ENCODE measurements around the gene ACSF3. TPM values are rescaled to one million over a fixed set of nuclear protein-coding genes. Genes with fewer than 3 reads are reported as not detected.

ACSF3 gene
- total RNA-seq, 1 donor from 2014 or later: 31.7 TPM

DNA sequence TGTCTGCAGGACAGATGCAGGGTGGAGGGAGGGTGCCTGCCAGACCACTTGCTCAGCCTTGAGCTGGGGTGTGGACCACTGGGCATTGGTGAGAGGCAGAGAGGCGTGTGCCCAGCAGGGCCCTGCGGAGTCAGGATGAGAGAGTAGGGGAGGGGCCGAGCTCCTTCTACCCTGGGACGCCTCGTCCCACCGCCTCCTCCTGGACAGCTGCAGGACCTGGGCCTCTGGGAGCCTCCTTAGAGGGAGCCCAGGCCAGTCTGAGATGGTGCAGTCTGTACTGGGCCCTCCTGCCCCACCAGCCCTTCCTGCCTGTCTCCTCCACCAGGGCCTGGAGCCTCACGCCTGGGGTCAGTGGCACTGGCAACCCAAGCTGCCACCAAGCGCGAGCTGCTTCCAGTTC is 35.9 kb upstream of the ACSF3 start:
- Histone ChIP-seq H3K36me3 (no peaks in the 10 kb centered on the region), H3K9me3 (no peaks in the 10 kb centered on the region), H3K4me1 (no peaks in the 10 kb centered on the region), H3K27ac (no peak overlapping the region), H3K4me3 (no peak overlapping the region), H3K27me3 (ENCODE audit: low read depth) (peaks cover 29% of the 10 kb centered on the region)
- no peak for ATAC-seq
- TF ChIP-seq, protein P1, sequence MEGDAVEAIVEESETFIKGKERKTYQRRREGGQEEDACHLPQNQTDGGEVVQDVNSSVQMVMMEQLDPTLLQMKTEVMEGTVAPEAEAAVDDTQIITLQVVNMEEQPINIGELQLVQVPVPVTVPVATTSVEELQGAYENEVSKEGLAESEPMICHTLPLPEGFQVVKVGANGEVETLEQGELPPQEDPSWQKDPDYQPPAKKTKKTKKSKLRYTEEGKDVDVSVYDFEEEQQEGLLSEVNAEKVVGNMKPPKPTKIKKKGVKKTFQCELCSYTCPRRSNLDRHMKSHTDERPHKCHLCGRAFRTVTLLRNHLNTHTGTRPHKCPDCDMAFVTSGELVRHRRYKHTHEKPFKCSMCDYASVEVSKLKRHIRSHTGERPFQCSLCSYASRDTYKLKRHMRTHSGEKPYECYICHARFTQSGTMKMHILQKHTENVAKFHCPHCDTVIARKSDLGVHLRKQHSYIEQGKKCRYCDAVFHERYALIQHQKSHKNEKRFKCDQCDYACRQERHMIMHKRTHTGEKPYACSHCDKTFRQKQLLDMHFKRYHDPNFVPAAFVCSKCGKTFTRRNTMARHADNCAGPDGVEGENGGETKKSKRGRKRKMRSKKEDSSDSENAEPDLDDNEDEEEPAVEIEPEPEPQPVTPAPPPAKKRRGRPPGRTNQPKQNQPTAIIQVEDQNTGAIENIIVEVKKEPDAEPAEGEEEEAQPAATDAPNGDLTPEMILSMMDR (IDR thresholded peaks at IDR 0.05): no peak
- DNase-seq: no peak
- intact Hi-C loops (cut with DNase I): no loop called here

DNA sequence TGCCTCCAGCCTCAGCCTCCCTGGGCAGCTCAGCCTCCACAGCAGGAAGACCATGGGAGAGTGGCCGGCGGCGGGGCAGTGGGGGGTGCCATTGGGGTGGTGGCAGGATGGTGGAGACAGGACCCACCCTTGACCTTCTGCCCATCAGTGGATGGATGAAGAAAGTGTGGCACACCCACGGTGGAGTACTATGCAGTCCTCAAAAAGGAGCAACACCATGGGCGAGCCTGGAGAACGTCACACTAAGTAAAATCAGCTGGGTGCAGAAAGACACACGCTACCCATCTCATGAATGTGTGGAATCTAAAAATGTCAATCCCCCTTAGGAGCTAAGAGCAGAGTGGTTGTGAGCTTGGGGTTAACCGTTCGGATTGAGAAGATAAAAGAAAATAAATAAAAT is 34.8 kb upstream of the ACSF3 start:
- Histone ChIP-seq H3K36me3 (no peaks in the 10 kb centered on the region), H3K27ac (no peak overlapping the region), H3K4me3 (no peak overlapping the region), H3K9me3 (no peaks in the 10 kb centered on the region), H3K27me3 (ENCODE audit: low read depth) (peaks cover 23% of the 10 kb centered on the region), H3K4me1 (no peaks in the 10 kb centered on the region)
- intact Hi-C loops (cut with DNase I): no loop called here
- DNase-seq: no peak
- no peak for ATAC-seq
- TF ChIP-seq, protein P1 (IDR thresholded peaks at IDR 0.05): no peak

DNA sequence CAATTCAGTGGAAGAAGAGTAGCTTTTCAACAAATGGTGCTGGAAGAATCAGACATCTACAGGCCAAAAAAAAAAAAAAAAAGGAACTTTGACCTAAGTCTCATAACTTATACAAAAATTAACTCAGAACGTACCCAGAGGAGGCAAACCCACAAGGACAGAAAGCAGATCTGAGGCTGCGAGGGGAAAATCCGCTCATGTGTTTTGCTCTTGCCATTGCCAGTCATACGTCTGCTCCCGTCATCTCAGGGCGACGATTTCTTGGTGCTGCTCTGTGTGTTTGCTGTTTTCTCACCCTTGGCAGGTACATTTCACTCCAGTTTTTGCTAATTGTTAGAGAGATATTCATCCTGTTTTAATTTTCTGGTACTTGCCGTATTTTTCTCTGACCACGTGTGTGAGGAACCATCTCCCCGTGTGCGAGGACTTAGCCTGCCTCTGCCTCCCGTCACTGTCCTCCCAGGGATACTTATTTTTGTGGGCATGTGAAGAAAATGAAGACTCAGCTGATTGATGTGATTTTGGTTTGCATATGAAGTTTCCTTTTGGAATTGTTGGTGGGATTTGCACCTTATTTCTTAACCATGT is 33.4 kb upstream of the ACSF3 start:
- ATAC-seq (no peak), DNase-seq (no peak)
- H3K27me3 ChIP-seq (ENCODE audit: low read depth): peaks cover 15% of the 10 kb centered on the region
- H3K9me3 ChIP-seq: no peaks in the 10 kb centered on the region
- no peak overlapping the region for H3K27ac ChIP-seq
- TF ChIP-seq, protein P1 (IDR thresholded peaks at IDR 0.05): no peak
- intact Hi-C loops (cut with DNase I): no loop called here
- no peaks in the 10 kb centered on the region for H3K4me1 ChIP-seq
- H3K36me3 ChIP-seq: no peaks in the 10 kb centered on the region
- no peak overlapping the region for H3K4me3 ChIP-seq

DNA sequence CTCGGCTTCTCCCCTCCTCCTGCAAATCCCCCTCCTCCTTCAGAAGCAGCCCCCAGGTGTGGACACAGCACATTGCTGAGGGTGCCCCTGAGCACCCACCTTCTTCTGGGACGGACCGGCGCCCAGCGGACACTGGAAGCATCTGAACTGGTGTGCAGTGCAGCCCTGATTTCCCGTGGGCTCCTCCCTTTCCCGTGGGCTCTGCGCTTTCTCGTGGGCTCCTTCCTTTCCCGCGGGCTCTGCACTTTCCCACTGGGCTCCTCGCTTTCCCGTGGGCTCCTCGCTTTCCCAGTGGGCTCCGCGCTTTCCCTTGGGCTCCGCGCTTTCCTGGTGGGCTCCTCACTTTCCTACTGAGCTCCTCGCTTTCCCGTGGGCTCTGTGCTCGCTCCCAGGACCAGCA is 32.6 kb upstream of the ACSF3 start:
- no peak for ATAC-seq
- Histone ChIP-seq H3K27ac (no peak overlapping the region), H3K9me3 (no peaks in the 10 kb centered on the region), H3K27me3 (ENCODE audit: low read depth) (peaks cover 15% of the 10 kb centered on the region), H3K36me3 (no peaks in the 10 kb centered on the region), H3K4me3 (no peak overlapping the region), H3K4me1 (no peaks in the 10 kb centered on the region)
- no peak for DNase-seq
- intact Hi-C loops (cut with DNase I): no loop called here
- TF ChIP-seq, protein P1 (IDR thresholded peaks at IDR 0.05): no peak

DNA sequence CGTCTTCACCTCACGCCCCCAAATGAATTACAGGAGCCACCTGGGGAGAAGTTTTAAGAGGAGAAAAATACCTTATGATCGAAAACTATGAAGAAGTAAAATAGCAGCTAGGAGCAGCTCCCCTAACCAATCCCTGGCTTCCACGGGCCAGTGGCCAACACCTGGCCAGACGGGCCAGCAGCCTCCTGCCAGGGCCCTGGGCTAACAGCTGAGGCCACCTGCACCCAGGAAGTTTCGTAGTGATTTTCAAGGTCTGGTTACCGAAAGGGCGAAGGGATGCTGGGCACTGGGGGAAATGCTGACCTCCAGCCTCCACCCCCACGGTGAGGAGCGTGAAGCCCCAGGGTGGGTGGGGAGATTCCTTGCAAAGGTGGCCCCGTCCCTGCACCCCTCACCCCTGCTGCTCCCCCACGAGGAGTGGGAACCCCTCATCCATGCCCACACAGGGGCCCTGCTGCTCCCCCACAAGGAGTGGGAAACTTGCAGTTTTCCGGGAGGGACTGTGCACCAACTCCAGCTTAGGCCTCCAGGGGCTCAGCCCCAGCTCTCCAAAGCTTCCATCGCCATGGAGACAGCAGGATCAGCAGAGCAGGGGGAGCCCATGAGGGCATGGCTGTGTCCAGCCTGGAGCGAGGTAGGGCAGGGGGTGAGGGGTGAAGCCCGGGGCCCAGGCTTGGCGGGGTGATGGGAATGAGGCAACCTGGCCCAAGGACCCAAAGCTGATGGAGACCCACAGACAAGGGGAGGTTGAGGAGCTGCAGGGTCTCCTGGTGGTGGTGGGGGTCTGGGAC is 31.9 kb upstream of the ACSF3 start:
- H3K27me3 ChIP-seq (ENCODE audit: low read depth): peaks cover 18% of the 10 kb centered on the region
- DNase-seq (no peak), ATAC-seq (no peak)
- no peaks in the 10 kb centered on the region for H3K36me3 ChIP-seq
- intact Hi-C loops (cut with DNase I): no loop called here
- H3K4me3 ChIP-seq: no peak overlapping the region
- no peaks in the 10 kb centered on the region for H3K4me1 ChIP-seq
- no peaks in the 10 kb centered on the region for H3K9me3 ChIP-seq
- H3K27ac ChIP-seq: no peak overlapping the region
- TF ChIP-seq, protein P1 (IDR thresholded peaks at IDR 0.05): no peak
